Measurements from ENCODE around the gene CARD16.
"Not testable (repeated sequence)": the region's sequence is repeated elsewhere in the genome, so short reads cannot be mapped to it uniquely, and the experiment has no call there.

The CARD16 gene

GRCh38 chr11:105044557-105045524 is at the start of gene CARD16:
TSS of gene CARD16 (minus strand) at chr11:105045335. CDS start at chr11:105045297, 38 bp downstream.
- DNase-seq (ENCODE audit: low spot score) = not testable (repeated sequence)

GRCh38 chr11:105092256-105093239 is 47.4 kb upstream of the CARD16 start:
- DNase-seq (ENCODE audit: low spot score) = no peak

- no peak for DNase-seq (ENCODE audit: low spot score)
Observed at GRCh38 chr11:105081412-105082150, 36.4 kb upstream of the CARD16 start.

GRCh38 chr11:105080171-105080906 is 35.2 kb upstream of the CARD16 start:
- DNase-seq (ENCODE audit: low spot score) = not testable (repeated sequence)

- DNase-seq (ENCODE audit: low spot score) = no peak
Observed at GRCh38 chr11:105078283-105078682, 33.1 kb upstream of the CARD16 start.

- DNase-seq (ENCODE audit: low spot score) = not testable (repeated sequence)
Observed at GRCh38 chr11:105077141-105077790, 32.1 kb upstream of the CARD16 start.

GRCh38 chr11:105074166-105074530 is 29.0 kb upstream of the CARD16 start:
- DNase-seq (ENCODE audit: low spot score) = no peak

GRCh38 chr11:105073456-105074165 is 28.5 kb upstream of the CARD16 start:
- no peak for DNase-seq (ENCODE audit: low spot score)

- not testable (repeated sequence) for DNase-seq (ENCODE audit: low spot score)
Observed at GRCh38 chr11:105072080-105072479, 26.9 kb upstream of the CARD16 start.

- DNase-seq (ENCODE audit: low spot score) = no peak
Observed at GRCh38 chr11:105071089-105071732, 26.1 kb upstream of the CARD16 start.

GRCh38 chr11:105070306-105070705 is 25.2 kb upstream of the CARD16 start:
- DNase-seq (ENCODE audit: low spot score) = no peak

- not testable (repeated sequence) for DNase-seq (ENCODE audit: low spot score)
Observed at GRCh38 chr11:105069749-105070148, 24.6 kb upstream of the CARD16 start.

GRCh38 chr11:105063245-105063941 is 18.3 kb upstream of the CARD16 start:
- DNase-seq (ENCODE audit: low spot score) = not testable (repeated sequence)

GRCh38 chr11:105057432-105057831 is 12.3 kb upstream of the CARD16 start:
- DNase-seq (ENCODE audit: low spot score) = no peak

GRCh38 chr11:105056446-105056845 is 11.3 kb upstream of the CARD16 start:
- DNase-seq (ENCODE audit: low spot score) = no peak

- no peak for DNase-seq (ENCODE audit: low spot score)
Observed at GRCh38 chr11:105054723-105055493, 9.8 kb upstream of the CARD16 start.

GRCh38 chr11:105052487-105052886 is 7.4 kb upstream of the CARD16 start:
- DNase-seq (ENCODE audit: low spot score) = no peak

GRCh38 chr11:105051559-105051958 is 6.4 kb upstream of the CARD16 start:
- no peak for DNase-seq (ENCODE audit: low spot score)

Data from HuH-7.5 (cell line).